ENCODE measurements around the gene CORT.
"Not testable (repeated sequence)": the region's sequence is repeated elsewhere in the genome, so short reads cannot be mapped to it uniquely, and the experiment has no call there.

Gene CORT

GRCh38 chr1:10438677-10439163, 11.1 kb upstream of the CORT start:
- DNase-seq (ENCODE audit: low read depth in 3 of 3) = no peak

GRCh38 chr1:10440305-10440704, 9.5 kb upstream of the CORT start:
- DNase-seq (ENCODE audit: low read depth in 3 of 3) = no peak

GRCh38 chr1:10440794-10441193, 9.0 kb upstream of the CORT start:
- no peak for DNase-seq (ENCODE audit: low read depth in 3 of 3)

- DNase-seq (ENCODE audit: low read depth in 3 of 3) = no peak
Measured at GRCh38 chr1:10444248-10444647, 5.6 kb upstream of the CORT start.

GRCh38 chr1:10444795-10445397, 4.9 kb upstream of the CORT start:
- no peak for DNase-seq (ENCODE audit: low read depth in 3 of 3)

GRCh38 chr1:10446790-10447422, 2.9 kb upstream of the CORT start:
- DNase-seq (ENCODE audit: low read depth in 3 of 3) = no peak

- DNase-seq (ENCODE audit: low read depth in 3 of 3) = no peak
Measured at GRCh38 chr1:10450156-10450814, 454 bp downstream of the CORT start.

GRCh38 chr1:10450836-10451235, 1.0 kb downstream of the CORT start:
- no peak for DNase-seq (ENCODE audit: low read depth in 3 of 3)

GRCh38 chr1:10451287-10451686, 1.5 kb downstream of the CORT start:
- no peak for DNase-seq (ENCODE audit: low read depth in 3 of 3)

- DNase-seq (ENCODE audit: low read depth in 3 of 3) = no peak
Measured at GRCh38 chr1:10456048-10456447, 6.2 kb downstream of the CORT start.

GRCh38 chr1:10456661-10457060, 6.8 kb downstream of the CORT start:
- DNase-seq (ENCODE audit: low read depth in 3 of 3) = no peak

GRCh38 chr1:10457462-10457861, 7.6 kb downstream of the CORT start:
- not testable (repeated sequence) for DNase-seq (ENCODE audit: low read depth in 3 of 3)

- DNase-seq (ENCODE audit: low read depth in 3 of 3) = no peak
Measured at GRCh38 chr1:10457875-10458274, 8.0 kb downstream of the CORT start.

- DNase-seq (ENCODE audit: low read depth in 3 of 3) = no peak
Measured at GRCh38 chr1:10459184-10459583, 9.4 kb downstream of the CORT start.

GRCh38 chr1:10467078-10467477, 17.2 kb downstream of the CORT start:
- DNase-seq (ENCODE audit: low read depth in 3 of 3) = no peak

- DNase-seq (ENCODE audit: low read depth in 3 of 3) = no peak
Measured at GRCh38 chr1:10470043-10470442, 20.2 kb downstream of the CORT start.

- DNase-seq (ENCODE audit: low read depth in 3 of 3) = no peak
Measured at GRCh38 chr1:10471411-10472219, 21.8 kb downstream of the CORT start.

GRCh38 chr1:10472220-10473144, 22.7 kb downstream of the CORT start, which contains the start of gene DFFA:
Gene DFFA (minus strand): TSS chr1:10472529. CDS start chr1:10472458, 71 bp downstream.
- peak; percentile 80 to 91 (median 87) for DNase-seq (ENCODE audit: low read depth in 3 of 3)

GRCh38 chr1:10473145-10473765, 23.4 kb downstream of the CORT start:
- DNase-seq (ENCODE audit: low read depth in 3 of 3) = no peak

- DNase-seq (ENCODE audit: low read depth in 3 of 3) = not testable (repeated sequence)
Measured at GRCh38 chr1:10474309-10474612, 24.4 kb downstream of the CORT start.

Data from stimulated activated CD4-positive, alpha-beta T cell treated with anti-CD3 and anti-CD28 coated beads, TNF-alpha, amount 100 ng/mL, for 48 hours (primary cell).